Suprapubic skin (tissue), 3 donors: ENCODE results near the gene BNIP5.

Experiments
- CTCF ChIP-seq, 2 donors: fragments of 200-600 bp in 1 of 2; fragments of 450-650 bp in 1 of 2; sonication (generic) in 1 of 2; IDR thresholded peaks; one replicate each; pipeline ENCODE4 v1.5.1; 2016 to 2019; ENCODE audit warnings: antibody characterized with exemption in 2 of 2, mild to moderate bottlenecking in 1 of 2, moderate library complexity in 1 of 2
- EP300 ChIP-seq: sonication (generic); formaldehyde crosslinking; IDR thresholded peaks from one replicate; pipeline ENCODE4 v1.6.1; 2017; ENCODE audit warnings: antibody characterized with exemption
- POLR2A ChIP-seq, 2 donors: fragments of 450-650 bp; IDR thresholded peaks; one replicate each; pipeline ENCODE4 v1.6.1; 2017; ENCODE audit warnings: antibody characterized with exemption in 2 of 2, mild to moderate bottlenecking in 2 of 2, moderate library complexity in 2 of 2

- TF ChIP-seq CTCF (IDR thresholded peaks at IDR 0.05) = no peak
- no peak for TF ChIP-seq EP300
- TF ChIP-seq POLR2A (IDR thresholded peaks at IDR 0.05) = no peak
Measured at GRCh38 chr6:36370638-36371037, 34.0 kb upstream of the BNIP5 start.
